OCI-M1 (cell line): ENCODE measurements around the gene CDCA7L.

Experiments used
- DNase-seq: peaks from one replicate; lab custom pipeline; 2025; lab: John Stamatoyannopoulos, UW

Gene CDCA7L, protein sequence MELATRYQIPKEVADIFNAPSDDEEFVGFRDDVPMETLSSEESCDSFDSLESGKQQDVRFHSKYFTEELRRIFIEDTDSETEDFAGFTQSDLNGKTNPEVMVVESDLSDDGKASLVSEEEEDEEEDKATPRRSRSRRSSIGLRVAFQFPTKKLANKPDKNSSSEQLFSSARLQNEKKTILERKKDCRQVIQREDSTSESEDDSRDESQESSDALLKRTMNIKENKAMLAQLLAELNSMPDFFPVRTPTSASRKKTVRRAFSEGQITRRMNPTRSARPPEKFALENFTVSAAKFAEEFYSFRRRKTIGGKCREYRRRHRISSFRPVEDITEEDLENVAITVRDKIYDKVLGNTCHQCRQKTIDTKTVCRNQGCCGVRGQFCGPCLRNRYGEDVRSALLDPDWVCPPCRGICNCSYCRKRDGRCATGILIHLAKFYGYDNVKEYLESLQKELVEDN

DNA sequence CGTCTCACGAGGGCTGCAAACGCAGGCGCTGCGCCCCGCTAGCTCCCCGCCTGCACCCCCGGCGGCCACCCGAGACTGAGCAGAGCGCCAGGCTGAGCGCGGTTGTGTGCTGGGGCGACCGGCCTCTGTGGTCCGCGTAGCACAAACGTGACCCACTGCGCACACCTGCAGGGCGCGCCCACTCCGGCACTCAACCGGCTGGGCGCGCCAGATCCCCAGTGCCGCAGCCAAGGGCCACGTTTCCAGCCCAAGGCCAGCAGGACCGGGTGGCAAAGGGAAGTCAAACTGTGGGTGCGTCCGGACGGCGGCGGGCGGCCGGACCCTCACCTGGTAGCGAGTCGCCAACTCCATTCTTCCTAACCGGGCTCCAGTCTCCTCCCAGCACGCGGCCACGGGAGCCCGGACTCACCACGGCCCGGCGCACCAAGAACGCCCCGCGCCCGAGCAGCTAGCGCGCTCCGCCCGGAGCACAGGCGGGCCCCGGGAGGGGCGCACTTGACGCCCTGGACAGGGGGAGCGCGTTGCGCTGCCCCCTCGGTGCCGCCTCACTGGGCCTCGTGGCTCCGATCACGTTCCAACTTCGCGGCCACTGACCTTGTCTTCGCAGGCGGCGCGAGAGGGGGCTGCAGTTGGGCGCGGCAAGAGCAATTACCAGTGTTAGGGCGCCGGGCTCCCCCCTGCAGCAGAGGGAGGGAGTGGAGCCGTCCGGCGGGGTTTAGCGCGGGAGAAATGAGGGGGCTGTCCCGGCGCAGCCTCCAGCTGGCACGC, at the start of gene CDCA7L:
CDCA7L (minus strand) TSS at position 446 of the 768 bp plus-strand sequence; CDS start at position 351, 95 bp downstream.
- DNase-seq = peak; percentile 1

DNA sequence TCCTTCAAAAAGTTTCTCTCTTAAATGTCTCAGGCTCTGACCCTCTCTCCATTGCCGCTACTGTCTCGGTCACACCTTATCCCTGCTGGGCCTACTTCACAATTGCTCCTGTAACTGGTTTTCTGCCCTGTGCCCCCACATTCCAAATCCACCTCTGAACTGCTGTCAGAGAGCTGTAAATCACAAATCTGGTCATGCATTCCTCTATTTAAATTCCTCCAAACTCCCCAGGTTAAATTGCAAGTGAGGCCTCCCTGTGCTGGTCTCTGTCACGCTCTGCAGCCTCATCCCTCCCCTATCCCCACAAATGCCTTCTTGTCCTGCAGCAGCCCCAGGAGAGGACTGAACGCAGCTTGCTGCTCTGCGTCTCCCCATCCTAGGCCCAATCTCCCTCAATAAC, 40.4 kb upstream of the CDCA7L start:
- DNase-seq = no peak

DNA sequence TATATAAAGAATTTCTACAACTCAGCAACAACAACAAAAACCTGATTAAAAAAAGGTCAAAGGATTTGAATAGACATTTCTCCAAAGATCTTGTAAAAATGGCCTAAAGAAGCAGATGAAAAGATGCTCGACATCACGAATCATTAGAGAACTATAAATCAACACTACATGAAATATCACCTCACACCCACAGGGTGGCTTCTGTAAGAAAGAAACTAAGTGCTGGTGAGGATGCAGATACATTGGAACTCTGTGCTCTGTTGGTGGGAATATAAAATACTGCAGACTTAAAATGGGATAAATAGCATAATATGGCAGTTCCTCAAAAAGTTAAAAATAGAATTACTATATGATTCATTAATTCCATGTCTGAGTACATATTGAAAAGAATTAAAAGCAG, 38.3 kb upstream of the CDCA7L start:
- no peak for DNase-seq

DNA sequence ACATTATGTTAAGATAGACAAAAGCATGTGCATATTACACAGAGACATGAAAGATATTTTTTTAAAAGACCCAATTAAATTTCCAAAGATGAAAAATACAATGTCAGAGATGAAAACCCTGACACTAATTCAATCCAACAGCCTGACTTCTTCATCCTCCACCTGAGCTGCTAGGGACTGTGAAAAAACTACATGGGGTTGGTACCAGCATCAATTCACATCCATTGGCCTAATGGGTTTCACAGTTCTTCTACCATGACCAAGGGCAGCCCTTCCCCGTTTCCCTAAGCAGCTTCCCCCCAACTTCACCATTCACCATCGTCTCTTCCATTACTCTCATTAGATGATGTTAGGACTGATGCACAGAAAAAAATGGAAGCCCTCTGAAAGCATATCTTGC, 37.4 kb upstream of the CDCA7L start:
- no peak for DNase-seq

DNA sequence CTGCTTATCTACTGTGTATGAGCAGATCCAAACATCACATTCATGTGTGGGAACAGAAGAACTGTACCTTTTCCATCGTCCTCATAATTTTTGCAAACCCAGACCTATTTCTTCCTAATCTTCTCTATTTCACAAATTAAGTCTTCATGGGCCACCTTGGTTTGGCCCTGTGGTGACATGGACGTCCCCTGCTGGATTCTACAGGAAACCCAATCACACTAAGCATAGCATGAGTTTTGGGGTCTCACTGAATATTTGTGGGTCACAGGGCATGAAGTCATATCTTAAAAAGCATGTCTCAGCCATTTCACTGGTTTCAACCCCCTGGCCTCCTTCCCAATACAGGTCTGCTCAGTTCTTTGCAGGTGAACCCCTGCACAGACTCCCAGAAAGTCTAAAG, 35.8 kb upstream of the CDCA7L start:
- DNase-seq = no peak

DNA sequence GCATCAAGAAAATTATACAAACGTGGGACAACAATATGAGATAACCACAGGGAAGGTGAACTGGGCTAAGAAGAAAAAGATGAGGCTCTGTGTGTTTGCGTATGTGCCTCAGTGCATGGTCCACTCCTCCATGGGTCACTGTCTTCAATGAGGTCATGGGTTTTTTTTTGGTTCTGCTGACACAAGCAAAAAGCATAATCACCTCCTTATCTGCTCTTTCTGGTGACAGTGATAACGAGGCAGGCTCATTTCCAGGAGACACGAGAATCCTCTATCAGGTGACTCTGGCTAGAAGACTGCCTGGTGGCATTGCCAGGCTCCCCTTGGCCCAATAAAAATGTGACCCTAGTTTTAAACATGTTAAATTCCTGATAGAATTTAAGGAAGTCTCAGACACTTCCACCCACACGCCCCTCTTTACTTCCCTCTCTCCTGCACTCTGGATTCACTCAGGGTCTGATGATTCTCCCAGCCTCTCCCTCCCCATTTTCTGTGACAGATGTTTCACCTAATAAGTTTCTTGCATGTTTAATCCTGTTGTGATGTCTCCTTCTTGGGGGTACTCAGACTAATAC, 35.3 kb upstream of the CDCA7L start:
- DNase-seq = peak; percentile 24

DNA sequence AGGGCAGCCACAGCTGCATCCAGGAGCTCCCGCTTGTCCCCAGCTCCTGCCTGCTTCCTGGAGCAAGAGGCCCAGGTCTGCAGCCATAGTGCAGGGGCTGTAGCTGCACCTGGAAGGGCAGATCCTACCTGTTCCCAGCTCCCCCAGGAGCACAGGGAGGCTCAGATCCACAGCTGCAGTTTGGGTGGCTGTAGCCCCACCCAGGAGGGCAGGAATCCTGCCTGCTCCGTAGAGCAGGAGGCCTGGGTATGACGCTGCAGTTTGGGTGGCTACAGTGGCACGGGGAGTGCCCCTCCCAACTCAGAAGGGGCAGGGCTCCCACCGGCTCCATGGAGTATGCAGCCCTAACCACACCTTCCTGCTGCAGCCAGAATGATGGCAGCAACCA, 26.7 kb upstream of the CDCA7L start:
- no peak for DNase-seq

DNA sequence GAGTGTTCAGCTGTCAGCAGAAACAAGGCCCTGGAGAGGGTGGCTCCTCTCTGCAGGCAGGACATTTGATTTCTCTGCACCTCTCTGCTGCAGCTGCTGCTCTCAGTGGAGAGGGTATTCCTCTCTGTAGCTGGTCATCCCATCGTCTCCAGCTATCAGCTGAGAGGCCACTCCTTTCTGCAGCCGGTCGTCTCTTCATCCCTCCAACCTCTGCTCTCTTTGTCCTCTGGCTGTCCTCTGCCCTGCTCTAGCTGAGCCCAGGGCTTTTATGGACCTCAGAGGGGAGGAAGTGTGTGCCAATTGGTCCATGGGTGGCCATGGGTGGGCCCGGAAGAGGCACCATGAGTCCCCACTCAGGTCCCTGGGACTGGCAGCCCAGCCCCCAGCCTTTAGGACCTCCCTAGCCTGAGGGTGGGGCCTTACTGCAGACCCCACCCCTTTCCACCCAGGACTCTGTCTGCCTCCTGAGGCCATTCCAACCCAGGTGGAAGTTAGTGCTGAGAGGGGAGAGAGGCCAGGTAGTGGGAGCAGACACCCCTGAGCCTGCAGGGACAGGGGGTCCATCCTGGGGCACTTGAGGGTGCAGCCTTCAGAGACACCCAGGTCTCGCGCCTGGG, 26.2 kb upstream of the CDCA7L start:
- no peak for DNase-seq

DNA sequence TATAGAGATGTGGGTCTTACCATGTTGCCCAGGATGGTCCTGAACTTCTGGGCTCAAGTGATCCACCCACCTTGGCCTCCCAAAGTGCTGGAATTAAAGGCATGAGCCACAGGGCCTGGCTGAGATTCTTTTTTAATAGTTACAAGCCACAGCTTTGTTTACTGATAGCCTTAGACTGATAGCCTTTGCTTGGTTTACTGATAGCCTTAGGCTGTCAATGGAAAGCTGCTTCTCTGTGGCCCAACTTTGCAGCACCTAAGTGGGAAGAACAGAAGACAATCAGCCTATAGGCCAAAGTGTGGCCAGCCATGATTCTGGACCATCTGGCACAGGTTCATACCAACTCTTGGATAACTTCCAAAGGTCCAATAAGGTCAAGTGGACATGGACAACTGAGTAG, 24.1 kb upstream of the CDCA7L start:
- no peak for DNase-seq

DNA sequence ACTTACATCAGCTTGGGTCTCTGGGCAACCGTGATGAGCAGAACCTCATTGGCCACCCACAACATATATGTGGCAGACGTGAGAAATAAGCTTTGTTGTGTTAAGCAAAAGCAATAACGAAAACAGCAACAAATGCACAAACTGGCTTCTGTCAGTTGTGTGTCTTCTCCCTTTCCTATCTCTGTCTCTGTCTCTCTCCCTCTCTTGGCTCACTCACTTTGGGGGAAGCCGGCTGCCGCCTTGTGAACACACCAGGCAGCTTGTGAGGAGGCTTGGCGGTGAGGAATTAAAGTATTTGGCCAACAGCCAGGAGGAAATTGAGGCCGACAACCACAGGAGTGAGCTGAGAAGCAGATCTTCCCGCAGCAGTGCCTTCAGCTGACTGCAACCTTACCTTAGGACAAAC, 21.9 kb upstream of the CDCA7L start:
- no peak for DNase-seq

DNA sequence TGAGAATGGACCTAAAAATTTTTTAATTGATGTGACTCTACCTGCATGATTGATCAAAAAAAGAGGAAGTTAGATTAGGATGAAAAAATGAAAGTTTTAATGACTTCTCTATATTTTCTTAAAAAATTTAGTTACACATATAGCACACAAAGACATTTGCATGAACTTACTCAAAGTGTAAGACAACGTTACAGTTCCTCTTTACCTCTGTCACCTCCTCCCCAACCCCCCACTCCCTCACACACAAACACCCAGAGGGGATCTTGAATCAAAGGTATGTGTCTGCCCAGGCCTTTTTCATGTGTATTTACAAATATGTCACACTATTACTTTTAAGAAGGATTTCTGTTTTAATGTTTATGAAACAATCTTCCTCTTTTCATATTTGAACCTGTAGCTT, 20.6 kb upstream of the CDCA7L start:
- no peak for DNase-seq

DNA sequence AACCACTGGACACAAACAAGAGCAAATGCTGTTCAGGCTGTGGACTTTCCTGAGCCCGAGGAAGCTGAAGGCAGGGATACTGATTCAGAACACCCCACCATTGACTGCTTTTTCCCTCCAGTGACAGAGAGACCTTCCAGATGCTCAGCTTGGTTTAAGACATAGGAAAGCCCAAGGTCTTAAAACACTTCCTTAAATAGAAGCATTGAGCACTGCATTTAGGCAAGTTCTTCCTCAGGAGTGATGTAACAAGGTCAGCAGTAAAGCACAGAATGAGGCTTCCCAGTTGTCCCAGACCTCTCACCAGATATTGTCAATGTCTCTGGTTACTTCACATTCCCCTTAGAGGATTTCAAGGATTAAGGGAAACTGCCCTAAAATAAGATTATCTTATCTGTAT, 19.6 kb upstream of the CDCA7L start:
- no peak for DNase-seq

DNA sequence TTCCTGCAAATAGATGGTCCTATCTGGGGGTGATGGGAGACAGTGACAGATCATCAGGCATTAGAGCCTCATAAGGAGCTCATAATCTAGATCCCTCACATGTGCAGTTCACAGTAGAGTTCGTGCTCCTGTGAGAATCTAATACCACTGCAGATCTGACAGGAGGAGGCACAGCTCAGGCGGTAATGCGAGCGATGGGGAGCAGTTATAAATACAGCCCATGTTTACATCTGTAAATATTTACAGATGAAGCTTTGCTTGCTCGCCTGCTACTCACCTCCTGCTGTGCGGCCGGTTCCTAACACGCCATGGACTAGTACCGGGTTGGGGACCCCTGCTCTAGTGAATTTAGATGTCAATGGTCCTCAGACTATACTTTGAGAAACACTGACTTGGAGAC, 17.0 kb upstream of the CDCA7L start:
- DNase-seq = no peak

DNA sequence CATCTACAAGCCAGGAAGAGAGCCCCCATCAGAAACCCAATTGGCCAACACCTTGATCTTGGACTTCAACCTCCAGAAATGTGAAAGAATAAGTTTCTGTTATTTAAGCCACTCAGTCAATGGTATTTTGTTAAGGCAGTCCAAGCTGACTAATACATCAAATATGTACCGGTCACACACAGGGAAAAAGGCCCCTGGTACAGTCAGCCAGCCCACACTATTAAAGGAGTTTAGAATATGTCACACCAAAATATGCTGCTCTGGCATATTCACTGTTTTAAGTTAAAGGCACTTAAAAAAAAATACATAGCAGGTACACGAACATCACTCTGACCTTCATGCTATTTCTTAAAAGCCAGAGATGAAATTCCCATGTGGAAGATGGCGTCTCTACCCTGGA, 15.2 kb upstream of the CDCA7L start:
- DNase-seq = no peak

DNA sequence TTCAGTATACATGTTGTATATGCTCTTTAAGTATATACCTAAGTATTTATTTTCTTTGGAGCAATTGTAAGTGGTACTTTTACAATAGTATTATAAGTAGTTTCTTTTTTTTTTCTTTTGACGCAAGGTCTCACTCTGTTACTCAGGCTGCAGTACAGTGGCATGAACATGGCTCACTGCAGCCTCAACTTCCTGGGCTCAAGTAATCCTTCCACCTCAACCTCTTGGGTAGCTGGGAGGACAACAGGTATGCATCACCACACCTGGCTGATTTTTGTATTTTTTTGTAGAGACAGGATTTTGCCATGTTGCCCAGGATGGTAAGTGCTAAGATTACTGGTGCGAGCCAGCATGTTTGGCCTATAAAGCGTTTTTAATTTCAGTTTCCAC, 13.7 kb upstream of the CDCA7L start:
- DNase-seq = no peak

DNA sequence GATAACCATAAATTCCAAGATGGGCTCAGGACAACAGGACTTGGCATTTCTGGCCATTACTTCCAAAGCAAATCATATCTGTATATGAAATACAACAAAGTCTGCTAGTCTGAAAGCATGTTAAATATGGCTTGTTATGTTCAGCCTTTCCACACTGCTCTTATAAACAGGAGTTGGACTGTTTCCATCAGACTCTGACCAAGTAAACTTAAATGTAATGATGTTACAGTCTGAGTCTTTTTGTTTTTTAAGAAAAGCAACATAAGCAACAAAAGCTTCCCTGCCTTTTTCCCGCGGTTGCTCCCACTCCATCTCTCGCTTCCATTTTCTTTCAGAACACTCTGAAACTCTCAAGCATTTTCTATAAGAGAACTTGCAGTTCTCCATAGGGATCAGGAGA, 8.1 kb upstream of the CDCA7L start:
- no peak for DNase-seq

DNA sequence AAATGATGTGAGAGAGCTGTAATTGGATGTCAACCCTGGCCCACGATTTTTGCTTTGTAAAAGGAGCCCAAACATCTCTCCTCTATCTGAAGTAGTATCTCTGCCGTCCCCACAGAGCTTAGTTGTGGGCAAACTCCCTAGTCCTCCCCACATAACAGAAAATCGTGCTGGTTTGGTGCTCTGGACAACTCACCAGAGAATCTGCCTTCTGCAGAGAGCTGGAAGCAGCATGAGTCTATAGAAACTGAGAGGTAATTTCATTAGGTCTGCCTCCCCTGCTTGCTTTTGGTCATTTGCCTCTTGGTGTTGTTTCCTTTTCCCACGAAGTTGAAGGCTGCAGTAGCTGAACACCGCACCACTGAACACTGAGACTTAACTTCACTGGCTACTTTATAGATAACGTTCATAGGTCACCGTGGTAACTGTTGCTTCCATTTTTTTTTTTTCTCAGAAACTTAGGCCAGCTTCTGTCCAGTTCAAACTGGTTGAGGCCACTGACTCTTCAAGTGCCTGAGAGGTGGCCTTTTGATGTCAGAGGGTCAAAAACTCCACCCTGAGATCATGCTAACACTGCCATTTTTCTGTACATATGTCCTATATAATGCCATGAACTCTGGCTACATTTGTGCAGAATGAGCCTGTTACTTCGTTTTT, 3.3 kb upstream of the CDCA7L start:
- DNase-seq = peak; percentile 66

DNA sequence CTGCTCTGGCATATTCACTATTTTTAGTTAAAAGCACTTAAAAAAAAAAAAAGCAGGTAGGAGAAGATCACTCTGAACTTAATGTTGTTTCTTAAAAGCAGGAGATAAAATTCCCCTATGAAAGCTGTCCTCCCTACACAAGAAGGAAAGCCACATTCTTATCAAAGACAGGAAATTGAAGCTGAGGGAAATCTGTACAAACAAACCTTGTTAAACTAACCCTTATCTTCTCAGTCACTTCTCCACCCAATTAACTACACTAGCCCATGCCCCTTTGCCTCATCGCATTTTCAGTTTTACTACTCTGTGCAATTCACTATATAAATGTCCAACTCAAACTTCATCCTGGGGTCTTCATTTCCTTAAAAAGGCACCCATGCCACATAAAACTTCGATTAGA, 2.7 kb upstream of the CDCA7L start:
- DNase-seq = peak; percentile 34

DNA sequence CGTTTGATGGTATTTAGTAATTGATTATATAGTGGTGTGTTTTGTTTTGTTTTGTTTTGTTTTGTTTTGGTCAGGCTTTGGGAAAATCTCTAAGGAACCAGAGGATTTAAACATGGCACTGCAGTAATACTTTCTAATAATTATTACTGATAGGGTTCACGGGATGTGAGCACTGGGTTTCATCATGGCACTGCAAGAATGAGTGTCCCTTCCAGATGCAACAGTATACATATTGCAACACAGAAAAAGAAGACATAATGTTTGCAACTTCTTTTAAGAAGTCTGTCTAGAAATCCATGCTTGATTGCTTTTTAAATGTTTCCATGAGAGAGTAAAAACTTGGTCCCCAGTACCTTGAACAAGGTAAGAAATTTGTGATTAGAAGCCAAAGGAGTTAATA, 2.2 kb upstream of the CDCA7L start:
- DNase-seq = no peak

DNA sequence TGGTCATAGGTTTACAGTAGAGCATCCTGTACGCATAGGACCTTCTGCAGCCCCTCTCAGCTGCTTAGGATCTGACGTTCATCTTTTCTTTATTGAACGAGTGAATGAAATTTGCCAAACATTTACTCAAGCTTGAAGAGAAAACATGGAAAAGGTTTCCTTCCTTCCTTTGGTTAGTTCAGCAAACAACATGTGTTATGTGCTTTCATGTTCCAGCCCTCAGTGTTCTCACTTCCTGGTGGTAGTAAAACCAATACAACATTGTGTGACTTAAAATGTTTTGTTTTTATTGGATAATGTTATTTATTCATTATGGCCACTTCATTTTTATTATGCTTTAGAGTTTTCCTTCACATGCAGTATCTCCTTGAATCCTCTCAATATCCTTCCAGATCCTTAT, 1.4 kb upstream of the CDCA7L start:
- DNase-seq = no peak

DNA sequence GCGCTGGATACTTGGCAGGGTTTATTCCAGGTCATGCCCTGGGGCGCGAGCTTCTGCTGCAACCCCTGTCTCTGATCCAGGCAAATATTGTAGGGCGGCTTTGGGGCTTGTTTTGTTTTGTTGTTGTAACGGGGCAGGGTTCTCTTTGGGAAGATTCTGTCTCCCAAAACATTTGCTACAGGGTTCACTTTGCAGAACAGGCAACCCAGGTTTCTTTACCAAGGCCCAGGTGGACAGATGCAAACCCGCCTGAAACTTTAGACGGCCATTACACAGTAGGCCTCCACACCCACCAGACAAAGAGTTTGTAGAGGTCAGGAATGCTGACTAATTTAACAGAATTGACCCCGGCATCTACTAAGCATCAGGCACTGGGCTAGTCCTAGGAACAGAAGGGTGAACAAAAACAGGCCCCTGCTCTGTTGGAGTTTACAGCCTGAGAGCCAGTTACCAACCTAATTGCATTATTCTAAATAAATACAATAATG, 567 bp upstream of the CDCA7L start:
- no peak for DNase-seq
